Ectodermal cell (in vitro differentiated cells): ENCODE measurements around the gene CTNNBL1.
"Not testable (repeated sequence)": the region's sequence is repeated elsewhere in the genome, so short reads cannot be mapped to it uniquely, and the experiment has no call there.

Experiments
- H3K27ac ChIP-seq: 2 replicates; pipeline ENCODE4 v1.7.0; 2013; ENCODE audit warnings: mild to moderate bottlenecking, low read depth, low read length; ENCODE audit not compliant: insufficient read depth, poor library complexity, severe bottlenecking
- H3K27me3 ChIP-seq: 2 replicates; pipeline ENCODE4 v1.7.0; 2013; ENCODE audit warnings: mild to moderate bottlenecking, low read length; ENCODE audit not compliant: insufficient read depth, control insufficient read depth, poor library complexity, severe bottlenecking
- H3K36me3 ChIP-seq: one replicate; pipeline ENCODE4 v1.7.0; 2013; ENCODE audit warnings: low read length; ENCODE audit not compliant: control insufficient read depth, insufficient read depth
- H3K4me1 ChIP-seq: one replicate; pipeline ENCODE4 v1.7.0; 2013; ENCODE audit warnings: low read length; ENCODE audit not compliant: control insufficient read depth, insufficient read depth
- H3K4me3 ChIP-seq: 2 replicates; pipeline ENCODE4 v1.7.0; 2013; ENCODE audit warnings: low read depth, low read length, control low read depth; ENCODE audit not compliant: insufficient read depth
- H3K9me3 ChIP-seq: 2 replicates; pipeline ENCODE4 v1.7.0; 2013; ENCODE audit warnings: mild to moderate bottlenecking, low read length, moderate library complexity; ENCODE audit not compliant: control insufficient read depth
- WGBS, 2 experiments: methylation state at CpG; one replicate each; pipeline ENCODE4 v1.1.7; 2013; ENCODE audit warnings: missing lambda C conversion rate in 2 of 2; 5-methylcytosine and 5-hydroxymethylcytosine counted together

Gene CTNNBL1

GRCh38 chr20:37692459-37693166 lies 1.2 kb upstream of the CTNNBL1 start:
- no peaks in the 10 kb centered on the region for H3K36me3 ChIP-seq
- H3K9me3 ChIP-seq: no peaks in the 10 kb centered on the region
- peaks cover 21% of the 10 kb centered on the region for H3K27me3 ChIP-seq
- peaks cover 6% of the 10 kb centered on the region for H3K4me1 ChIP-seq
- H3K27ac ChIP-seq: no peak overlapping the region
- WGBS, 2 experiments: 81 to 86% methylated on average over 8 of the region's 8 CpGs
- no peak overlapping the region for H3K4me3 ChIP-seq

DNA sequence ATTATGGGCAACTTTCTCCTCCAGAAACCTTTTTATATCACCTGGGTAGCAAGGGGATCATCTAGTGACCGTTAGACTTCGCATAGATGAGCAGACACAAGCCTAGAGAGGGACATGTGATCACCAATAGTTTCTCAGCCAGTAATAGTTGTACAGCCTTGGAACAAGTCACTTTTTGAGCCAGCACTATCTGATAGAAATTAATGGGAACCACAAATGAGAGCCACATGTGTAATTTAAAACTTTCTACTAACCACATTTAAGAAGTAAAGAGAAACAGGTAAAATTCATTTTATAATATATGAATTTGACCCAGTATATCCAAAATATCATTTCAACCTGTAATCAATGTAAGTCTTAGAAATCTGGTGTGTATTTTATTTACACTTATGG lies 592 bp upstream of the CTNNBL1 start:
- H3K9me3 ChIP-seq: no peaks in the 10 kb centered on the region
- no peak overlapping the region for H3K27ac ChIP-seq
- no peaks in the 10 kb centered on the region for H3K36me3 ChIP-seq
- H3K4me3 ChIP-seq: no peak overlapping the region
- peaks cover 19% of the 10 kb centered on the region for H3K27me3 ChIP-seq
- 93 to 96% methylated on average over 2 of the region's 2 CpGs for WGBS, 2 experiments
- H3K4me1 ChIP-seq: peaks cover 6% of the 10 kb centered on the region

- H3K36me3 ChIP-seq: no peaks in the 10 kb centered on the region
- no peaks in the 10 kb centered on the region for H3K9me3 ChIP-seq
- H3K4me1 ChIP-seq: peaks cover 6% of the 10 kb centered on the region
- H3K27ac ChIP-seq: no peak overlapping the region
- H3K4me3 ChIP-seq: no peak overlapping the region
- peaks cover 6% of the 10 kb centered on the region for H3K27me3 ChIP-seq
- 93 to 96% methylated on average over 2 to 3 of the region's 3 CpGs for WGBS, 2 experiments
These were observed 2.0 kb downstream of the CTNNBL1 start for GRCh38 chr20:37695684-37696342.

DNA sequence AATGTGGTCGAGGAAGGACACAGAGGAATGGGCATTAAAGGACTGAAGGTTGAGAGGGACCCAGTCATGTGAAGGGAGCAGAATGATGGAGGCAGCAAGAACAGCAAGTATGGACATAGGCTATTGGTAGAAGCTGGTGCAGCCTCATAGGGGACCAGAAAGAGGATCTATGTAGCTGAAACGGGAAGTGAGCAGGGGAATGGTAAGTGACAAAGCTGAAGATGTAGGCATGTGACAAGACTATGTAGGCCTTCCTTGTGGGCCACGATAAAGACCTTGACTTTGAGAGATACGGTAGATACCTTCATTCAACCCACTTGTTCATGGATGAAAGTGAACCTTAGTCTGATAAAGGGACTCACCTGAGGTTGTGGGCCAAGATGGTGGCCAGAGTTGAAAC lies 3.5 kb downstream of the CTNNBL1 start:
- no peak overlapping the region for H3K4me3 ChIP-seq
- H3K27me3 ChIP-seq: no peaks in the 10 kb centered on the region
- H3K4me1 ChIP-seq: peaks cover 6% of the 10 kb centered on the region
- 94 to 98% methylated on average over 4 of the region's 4 CpGs for WGBS, 2 experiments
- H3K9me3 ChIP-seq: no peaks in the 10 kb centered on the region
- H3K36me3 ChIP-seq: no peaks in the 10 kb centered on the region
- H3K27ac ChIP-seq: no peak overlapping the region

DNA sequence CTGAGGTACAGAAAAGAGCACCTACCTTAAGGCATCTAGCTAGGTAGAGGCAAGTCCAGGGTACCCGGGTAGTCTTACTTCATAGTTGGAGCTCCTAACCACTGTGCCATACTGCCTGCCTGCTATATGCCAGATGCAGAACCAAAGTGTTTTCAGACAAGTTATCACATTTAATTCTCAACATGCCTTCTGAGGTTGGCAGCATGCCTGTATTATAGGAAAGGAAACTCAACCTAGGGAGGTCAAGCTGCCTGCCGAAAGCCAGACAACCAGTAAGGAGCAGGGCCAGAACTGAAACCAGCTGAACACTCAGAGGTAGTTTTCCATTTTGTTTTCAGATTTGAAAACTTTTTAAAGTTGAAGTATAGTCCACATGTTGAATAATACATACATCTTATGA lies 5.4 kb downstream of the CTNNBL1 start:
- Histone ChIP-seq H3K4me1 (peaks cover 6% of the 10 kb centered on the region), H3K27me3 (no peaks in the 10 kb centered on the region)
- WGBS, 2 experiments: 97 to 100% methylated on average over 2 of the region's 2 CpGs

GRCh38 chr20:37700301-37700700 lies 6.5 kb downstream of the CTNNBL1 start:
- Histone ChIP-seq H3K36me3 (no peaks in the 10 kb centered on the region), H3K27ac (no peak overlapping the region), H3K27me3 (no peaks in the 10 kb centered on the region), H3K4me1 (no peaks in the 10 kb centered on the region), H3K4me3 (no peak overlapping the region), H3K9me3 (no peaks in the 10 kb centered on the region)
- WGBS, 2 experiments: 92 to 97% methylated on average over 4 of the region's 4 CpGs

More for the DNA sequence above, 5.4 kb downstream of the CTNNBL1 start:
- no peak overlapping the region for H3K4me3 ChIP-seq
- H3K9me3 ChIP-seq: no peaks in the 10 kb centered on the region
- H3K27ac ChIP-seq: no peak overlapping the region
- no peaks in the 10 kb centered on the region for H3K36me3 ChIP-seq

GRCh38 chr20:37701676-37702075 lies 7.8 kb downstream of the CTNNBL1 start:
- 95 to 96% methylated on average over 17 of the region's 17 CpGs for WGBS, 2 experiments
- not testable (repeated sequence) for H3K27ac ChIP-seq

DNA sequence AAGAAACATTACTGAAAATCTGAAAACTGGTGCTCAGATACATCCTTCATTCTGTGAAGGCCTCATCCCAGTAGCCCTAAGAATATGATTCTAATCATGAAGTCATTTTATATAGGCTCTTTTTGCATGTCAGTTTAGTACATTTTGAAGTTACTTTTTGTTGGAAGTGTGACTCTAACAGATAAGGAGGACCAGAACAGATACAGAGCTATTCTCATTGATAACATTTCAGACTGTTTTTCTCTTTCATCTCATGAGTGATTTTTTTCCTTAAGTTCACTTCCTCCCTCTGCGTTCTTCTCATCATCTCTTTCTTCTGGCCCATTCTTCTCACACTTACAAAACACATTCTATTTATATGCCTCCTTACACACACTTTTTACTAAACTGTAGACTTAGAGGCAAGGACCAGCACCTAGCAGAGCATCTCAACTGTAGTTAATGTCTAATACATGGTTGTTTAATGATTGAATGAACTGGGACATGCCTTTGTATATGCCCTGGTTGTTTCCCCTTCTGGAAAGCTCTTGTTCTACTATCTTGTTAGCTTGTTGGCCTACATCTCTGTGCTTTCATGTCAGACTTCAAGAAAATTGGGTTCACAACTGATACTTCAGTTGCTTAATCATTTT lies 8.7 kb downstream of the CTNNBL1 start:
- H3K9me3 ChIP-seq: peaks cover 4% of the 10 kb centered on the region
- no peaks in the 10 kb centered on the region for H3K36me3 ChIP-seq
- H3K4me1 ChIP-seq: no peaks in the 10 kb centered on the region
- no peaks in the 10 kb centered on the region for H3K27me3 ChIP-seq
- WGBS, 2 experiments: 94 to 96% methylated on average over 1 of the region's 1 CpG
- H3K4me3 ChIP-seq: no peak overlapping the region
- no peak overlapping the region for H3K27ac ChIP-seq

More at GRCh38 chr20:37701676-37702075, 7.8 kb downstream of the CTNNBL1 start:
- H3K9me3 ChIP-seq, H3K4me3 ChIP-seq, H3K27me3 ChIP-seq, H3K4me1 ChIP-seq, H3K36me3 ChIP-seq: not testable (repeated sequence)

GRCh38 chr20:37703035-37703845 lies 9.4 kb downstream of the CTNNBL1 start:
- WGBS, 2 experiments: 98% methylated on average over 6 of the region's 6 CpGs
- Histone ChIP-seq H3K9me3 (peaks cover 5% of the 10 kb centered on the region), H3K4me3 (no peak overlapping the region), H3K4me1 (no peaks in the 10 kb centered on the region), H3K27me3 (no peaks in the 10 kb centered on the region), H3K27ac (no peak overlapping the region), H3K36me3 (no peaks in the 10 kb centered on the region)

DNA sequence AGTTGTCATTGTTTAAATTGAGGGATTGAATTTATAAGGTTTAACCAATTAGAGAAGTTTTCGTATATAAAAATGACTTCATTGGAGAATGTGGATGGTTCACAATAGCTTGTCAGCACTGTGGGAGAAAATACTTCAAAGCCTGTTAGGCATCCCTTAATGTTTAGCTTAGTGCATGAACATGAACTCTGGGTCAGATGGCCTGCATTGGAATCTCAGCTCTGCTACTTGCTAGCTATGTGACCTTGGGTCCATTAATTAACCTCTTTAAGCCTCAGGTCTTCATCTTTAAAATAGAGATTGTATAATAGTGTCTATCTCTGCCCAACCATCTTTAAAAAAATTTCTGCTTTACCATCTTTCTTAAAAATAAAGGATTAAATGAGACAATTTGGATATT lies 11.1 kb downstream of the CTNNBL1 start:
- Histone ChIP-seq H3K36me3 (no peaks in the 10 kb centered on the region), H3K4me3 (no peak overlapping the region), H3K27ac (no peak overlapping the region), H3K9me3 (peaks cover 5% of the 10 kb centered on the region), H3K27me3 (no peaks in the 10 kb centered on the region), H3K4me1 (no peaks in the 10 kb centered on the region)
- WGBS, 2 experiments: 94 to 97% methylated on average over 1 of the region's 1 CpG
